Activated CD4-positive, alpha-beta T cell treated with anti-CD3 and anti-CD28 coated beads, Interleukin-2, Interleukin-4, amounts not matched to agents 100 ng/mL and 50 ng/mL, durations not matched to agents 16 hours and 8 hours (primary cell): ENCODE results near the gene LYSMD1.
"Not testable (repeated sequence)": the region's sequence is repeated elsewhere in the genome, so short reads cannot be mapped to it uniquely, and the experiment has no call there.

ENCODE experiments used
- DNase-seq: peaks from one replicate; pipeline ENCODE4 v3.0.0-alpha.2; 2020; ENCODE audit warnings: low spot score

Gene LYSMD1, protein sequence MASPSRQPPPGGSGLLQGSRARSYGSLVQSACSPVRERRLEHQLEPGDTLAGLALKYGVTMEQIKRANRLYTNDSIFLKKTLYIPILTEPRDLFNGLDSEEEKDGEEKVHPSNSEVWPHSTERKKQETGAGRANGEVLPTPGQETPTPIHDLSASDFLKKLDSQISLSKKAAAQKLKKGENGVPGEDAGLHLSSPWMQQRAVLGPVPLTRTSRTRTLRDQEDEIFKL

DNA sequence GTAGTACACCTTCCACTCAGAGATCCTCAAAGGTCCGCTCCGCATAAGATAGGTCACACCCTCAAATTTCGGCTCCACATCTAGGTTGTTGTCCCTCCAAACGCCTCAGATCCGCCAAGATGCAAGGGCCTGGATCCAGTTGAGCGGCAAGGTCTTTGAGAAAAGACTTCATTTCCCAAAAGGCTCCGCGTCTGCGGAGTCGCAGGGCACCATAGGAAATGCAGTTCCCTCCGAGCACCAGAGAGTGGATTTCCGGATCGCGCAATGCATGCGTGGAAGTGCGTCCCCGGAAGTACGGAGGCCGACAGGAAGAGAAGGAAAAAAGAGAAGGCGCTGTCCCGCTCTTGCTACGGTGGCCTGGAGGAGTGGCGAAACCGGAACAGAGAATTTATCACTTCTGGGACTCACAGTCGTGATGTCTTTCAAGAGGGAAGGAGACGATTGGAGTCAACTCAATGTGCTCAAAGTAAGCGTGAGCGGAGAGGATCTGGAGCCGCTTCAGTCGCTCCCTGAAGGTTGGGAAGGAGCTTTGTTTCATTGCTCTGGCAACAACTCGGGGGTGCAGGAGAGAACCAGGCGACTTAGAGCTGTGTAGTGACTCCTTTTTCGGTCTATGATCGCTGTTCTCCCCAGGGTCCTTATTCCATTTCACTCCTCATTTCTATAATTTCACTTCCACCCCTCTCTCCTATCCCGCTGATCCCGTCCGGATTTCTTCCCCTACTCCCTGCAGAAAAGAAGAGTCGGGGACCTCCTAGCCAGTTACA, at the start of gene LYSMD1, which contains the start of gene SCNM1:
Gene LYSMD1, minus strand, starts transcription at position 165 of the 767 bp plus-strand sequence. CDS start 644 bp downstream, outside the sequence.
Gene SCNM1, plus strand, starts transcription at position 407 of the 767 bp plus-strand sequence. Its CDS starts 9 bp downstream, at position 416.
- DNase-seq: peak; percentile 98

DNA sequence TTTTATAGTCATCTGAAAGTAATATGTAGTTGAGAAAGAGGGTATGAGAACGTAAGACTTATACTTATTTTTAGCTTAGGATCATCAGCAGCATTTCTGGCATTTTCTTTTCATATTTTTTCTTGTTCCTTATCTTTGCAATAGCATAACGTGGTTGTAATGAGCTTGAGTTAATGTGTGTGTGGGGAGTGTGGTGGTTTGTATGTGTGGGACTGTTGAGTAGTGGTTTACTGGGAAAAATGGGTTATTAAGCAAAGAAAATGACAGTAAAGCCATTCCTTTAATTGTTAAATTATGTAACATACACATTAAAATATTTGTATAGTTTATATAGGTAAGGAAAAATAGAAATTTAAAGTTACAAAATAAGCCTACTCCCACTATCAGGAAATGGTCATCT, 47.9 kb upstream of the LYSMD1 start:
- DNase-seq: no peak

DNA sequence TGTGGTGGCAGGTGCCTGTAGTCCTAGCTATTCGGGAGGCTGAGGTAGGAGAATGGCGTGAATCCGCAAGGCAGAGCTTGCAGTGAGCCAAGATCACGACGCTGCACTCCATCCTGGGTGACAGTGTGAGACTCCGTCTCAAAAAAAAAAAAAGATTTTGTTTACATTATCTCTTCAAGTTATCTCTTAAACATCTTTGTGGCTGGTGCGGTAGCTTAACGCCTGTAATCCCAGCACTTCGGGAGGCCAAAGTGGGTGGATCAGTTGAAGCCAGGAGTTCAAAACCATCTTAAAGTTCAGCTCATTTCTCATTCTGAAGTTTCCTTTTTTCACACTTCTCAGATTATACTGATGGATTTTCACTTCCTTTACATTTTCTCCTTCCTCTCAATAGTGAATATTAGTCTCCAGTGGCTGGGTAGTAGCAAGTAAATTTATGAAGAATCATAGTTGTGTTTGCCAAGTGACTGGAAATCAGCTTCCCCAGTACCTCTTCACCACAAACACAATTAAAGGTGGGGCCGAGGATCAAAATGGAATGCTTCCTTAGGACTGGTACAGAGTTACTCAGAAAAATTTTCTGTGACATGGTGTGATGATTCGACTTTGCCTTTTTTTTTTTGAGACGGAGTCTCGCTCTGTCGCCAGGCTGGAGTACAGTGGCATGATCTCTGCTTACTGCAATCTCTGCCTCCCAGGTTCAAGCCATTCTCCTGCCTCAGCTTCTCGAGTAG, 46.4 kb upstream of the LYSMD1 start:
- DNase-seq: peak; percentile 18

DNA sequence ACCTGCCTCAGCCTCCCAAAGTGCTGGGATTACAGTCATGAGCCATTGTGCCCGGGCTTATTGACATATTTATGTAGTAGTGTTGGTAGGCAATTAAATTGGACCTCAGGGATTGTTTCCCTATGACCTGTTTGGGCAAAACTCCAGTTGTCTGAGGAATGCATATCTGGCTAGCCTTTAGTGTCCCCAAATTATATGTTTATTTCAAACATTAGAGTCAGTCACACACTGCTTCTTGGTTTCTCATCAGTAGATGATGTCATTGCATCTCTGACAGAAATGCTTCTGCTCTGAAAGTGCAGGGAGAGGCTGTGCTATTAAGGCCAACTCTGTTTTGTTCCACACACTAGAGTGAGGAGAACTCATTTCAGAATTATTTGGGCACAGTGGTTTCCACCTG, 45.1 kb upstream of the LYSMD1 start:
- DNase-seq: no peak

DNA sequence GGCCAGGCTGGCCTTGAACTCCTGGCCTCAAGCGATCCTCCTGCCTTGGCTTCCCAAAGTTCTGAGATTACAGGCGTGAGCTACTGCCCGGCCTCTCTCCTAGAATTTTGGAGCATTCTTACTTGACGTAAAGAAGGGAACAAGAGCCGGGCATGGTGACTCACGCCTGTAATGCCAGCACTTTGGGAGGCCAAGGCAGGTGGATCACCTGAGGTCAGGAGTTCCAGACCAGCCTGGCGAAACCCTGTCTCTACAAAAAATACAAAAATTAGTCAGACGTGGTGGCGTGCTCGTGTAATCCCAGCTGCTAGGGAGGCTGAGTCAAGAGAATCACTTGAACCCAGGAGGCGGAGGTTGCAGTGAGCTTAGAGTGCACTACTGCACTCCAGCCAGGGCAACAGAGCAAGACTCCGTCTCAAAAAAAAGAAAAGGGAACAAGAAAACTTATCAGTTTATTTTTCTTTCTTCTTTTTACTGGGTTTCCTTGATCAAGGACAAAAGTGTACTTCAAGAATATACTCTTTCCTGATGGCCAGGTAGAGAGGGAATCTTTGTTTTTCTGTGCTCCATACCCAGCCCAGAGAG, 39.8 kb upstream of the LYSMD1 start:
- DNase-seq: not testable (repeated sequence)

DNA sequence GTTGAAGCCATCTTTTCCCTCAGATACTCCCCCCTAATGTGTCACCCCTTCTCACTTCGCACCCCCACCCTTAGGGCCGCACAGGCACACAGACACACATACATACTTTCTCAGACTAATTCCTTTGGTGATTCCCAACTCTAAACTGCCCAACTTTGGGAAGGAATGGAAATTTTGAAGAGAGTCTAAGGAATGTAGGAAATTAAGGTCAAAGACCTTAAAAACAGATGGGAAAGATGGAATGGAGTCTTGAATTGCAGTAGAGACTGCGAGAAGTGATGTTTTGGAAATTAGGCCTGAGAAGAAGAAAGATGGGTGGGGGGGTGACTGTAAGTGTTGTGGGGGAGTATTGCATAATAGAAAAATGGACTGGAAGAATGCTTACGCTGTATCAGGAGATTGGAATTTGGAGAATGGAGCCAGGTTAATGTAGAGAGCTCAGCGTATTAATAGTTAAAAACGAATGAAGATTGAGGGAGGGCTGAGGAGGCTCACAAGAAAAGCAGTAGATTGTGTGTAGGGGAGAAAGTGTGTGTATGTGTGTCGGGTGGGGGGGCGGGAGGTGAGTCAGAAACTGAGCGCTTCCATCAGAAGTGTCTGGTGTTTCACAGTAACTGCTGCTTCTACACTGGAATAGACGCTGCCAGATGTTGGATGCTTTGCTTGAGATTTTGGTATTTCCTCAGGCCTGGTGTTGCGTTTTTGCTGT, 34.3 kb upstream of the LYSMD1 start:
- DNase-seq: peak; percentile 15

DNA sequence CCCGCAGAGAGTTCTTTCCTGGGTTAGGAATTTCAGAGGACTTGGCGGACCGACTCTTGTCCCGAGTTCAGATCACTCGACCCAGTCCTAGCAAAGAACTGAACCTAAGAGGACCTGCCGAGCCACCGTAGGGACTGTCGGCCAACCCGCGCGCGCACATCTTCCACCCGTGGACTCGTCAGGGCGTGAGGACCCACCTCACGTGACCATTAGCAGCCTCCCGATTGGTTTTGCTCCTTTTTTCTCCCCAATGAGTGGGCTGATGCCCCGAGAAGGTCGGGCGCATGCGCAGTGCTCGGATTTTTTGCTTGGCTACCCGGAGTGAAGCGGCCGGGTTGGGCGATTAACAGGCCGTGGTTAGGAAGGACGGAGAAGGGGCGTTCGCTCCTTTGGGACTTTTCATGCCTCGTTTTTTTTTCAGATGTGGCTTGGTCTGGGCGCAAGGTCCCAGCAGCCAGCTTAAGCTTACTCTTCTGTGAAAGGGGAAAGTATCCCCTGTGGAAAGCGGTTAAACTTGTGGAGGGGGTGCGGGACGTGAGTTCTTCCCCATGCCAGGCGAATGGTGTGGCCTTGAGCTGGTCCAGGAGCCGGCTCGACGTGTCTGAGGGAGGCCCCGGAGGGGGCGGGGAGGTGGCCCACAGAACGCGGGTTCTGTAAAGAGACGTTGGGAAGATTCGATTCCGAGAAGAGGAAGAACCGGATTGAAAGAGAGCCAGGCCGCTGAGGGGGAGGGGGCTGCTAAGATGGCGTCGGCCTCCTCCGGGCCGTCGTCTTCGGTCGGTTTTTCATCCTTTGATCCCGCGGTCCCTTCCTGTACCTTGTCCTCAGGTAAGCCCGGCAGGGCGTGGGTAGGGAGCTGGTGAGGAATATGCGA, 32.8 kb upstream of the LYSMD1 start, which contains the start of gene PIP5K1A:
Gene PIP5K1A, plus strand, starts transcription at position 299 of the 874 bp plus-strand sequence. Its CDS starts 445 bp downstream, at position 744.
- DNase-seq: peak; percentile 99

DNA sequence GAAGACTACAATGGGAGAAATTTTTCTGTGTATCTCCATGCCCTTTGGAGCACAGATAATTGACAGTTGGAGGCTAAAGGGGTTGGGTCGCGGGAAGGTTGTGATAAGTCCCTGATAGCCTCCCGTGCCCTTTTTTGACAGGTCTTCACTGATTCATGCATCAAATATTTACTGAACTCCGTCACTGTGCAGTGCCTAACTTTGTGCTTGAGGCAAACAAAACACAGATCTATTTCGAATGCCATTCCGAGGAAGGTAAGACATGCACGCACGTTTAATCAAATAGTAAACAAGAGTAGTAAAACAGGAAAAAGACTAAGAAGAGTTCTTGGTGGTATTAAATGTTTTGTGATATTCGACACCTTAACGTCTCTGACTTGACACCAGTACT, 32.2 kb upstream of the LYSMD1 start:
- DNase-seq: peak; percentile 4

DNA sequence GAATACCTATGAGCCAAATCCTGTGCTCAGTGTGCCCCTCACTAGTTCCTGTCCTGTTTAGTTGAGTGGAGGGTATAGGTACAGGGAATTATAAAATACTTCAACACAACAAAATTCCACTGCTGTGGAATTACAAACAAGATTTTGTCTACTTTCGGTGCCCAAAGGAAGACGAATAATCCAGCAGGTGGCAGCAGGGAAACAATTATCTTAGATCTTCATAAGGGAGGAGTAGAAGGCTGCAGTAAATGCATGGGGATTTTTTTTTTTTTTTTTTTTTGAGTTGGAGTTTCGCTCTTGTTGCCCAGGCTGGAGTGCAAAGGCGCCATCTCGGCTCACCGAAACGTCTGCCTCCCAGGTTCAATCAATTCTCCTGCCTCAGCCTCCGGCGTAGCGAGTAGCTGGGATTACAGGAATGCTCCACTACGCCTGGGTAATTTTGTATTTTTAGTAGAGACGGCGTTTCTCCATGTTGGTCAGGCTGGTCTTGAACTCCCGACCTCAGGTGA, 30.6 kb upstream of the LYSMD1 start:
- DNase-seq: peak; percentile 70

DNA sequence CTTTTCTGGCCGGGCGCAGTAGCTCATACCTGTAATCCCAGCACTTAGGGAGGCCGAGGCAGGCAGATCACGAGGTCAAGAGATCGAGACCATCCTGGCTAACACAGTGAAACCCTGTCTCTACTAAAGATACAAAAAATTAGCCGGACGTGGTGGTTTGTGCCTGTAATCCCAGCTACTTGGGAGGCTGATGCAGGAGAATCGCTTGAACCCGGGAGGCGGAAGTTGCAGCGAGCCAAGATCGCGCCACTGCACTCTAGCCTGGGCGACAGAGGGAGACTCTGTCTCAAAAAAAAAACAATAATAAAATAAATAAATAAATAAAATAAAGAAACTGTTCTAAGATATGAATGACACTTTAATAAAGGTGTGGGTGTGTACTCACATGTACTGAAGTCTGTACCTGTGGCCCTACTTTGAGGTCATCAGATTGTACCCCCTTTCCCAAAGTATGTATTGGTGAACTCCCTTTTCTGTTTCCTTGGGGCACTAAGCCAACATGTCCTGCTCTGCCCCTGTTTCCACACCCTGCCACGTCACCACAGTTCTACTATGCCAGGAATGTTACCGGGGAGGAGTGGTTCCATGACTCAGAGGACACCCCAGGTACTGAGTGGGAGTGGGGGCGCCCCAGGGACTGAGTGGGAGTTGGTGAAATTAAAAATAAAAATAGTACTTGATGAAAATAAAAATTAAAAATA, 29.3 kb upstream of the LYSMD1 start:
- not testable (repeated sequence) for DNase-seq

DNA sequence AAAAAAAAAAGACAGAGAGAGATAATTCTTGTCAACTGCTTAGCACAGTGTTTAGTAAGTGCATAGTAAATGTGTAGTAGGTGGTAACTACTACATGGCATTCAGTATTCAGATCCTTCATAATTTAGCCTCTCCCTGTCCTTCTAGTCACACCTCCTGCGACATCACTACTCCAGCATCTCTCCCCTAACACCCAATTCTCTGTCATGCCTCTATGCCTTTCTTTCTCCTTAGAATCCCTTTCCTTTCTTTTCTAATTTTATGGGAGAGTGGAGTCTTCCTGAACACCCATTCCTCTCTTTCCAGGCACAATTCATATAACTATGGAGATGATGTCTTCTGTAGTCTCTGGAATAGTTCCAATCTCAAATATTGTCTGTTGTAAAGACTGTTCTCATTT, 28.2 kb upstream of the LYSMD1 start:
- no peak for DNase-seq

DNA sequence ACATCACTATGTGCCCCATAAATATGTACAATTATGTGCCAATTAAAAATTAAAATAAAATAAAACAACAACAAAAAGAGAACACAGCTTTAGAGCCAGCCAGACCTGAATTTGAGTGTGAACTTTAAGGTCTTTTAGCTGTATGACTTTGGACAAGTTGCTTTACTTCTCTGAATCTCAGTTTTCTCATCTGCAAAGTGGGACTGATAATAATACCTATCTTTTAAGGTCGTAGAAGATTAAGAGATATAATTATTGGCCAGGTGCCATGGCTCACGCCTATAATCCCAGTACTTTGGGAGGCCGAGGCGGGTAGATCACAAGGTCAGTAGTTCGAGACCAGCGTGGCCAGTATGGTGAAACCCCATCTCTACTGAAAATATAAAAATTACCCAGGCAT, 27.6 kb upstream of the LYSMD1 start:
- no peak for DNase-seq

DNA sequence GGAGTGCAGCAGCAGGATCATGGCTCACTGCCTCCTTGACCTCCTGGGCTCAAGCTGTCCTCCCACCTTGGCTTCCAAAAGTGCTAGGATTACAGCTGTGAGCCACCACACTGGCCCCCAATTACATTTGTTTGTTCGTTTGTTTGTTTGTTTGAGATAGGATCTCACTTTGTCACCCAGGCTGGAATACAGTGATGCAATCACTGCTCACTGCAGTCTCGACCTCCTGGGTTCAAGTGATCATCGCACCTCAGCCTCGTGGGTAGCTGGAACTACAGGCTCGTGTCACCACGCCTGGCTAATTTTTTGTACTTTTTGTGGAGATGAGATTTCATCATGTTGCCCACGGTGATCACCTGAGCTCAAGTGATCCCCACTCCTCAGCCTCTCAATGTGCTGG, 26.3 kb upstream of the LYSMD1 start:
- no peak for DNase-seq

DNA sequence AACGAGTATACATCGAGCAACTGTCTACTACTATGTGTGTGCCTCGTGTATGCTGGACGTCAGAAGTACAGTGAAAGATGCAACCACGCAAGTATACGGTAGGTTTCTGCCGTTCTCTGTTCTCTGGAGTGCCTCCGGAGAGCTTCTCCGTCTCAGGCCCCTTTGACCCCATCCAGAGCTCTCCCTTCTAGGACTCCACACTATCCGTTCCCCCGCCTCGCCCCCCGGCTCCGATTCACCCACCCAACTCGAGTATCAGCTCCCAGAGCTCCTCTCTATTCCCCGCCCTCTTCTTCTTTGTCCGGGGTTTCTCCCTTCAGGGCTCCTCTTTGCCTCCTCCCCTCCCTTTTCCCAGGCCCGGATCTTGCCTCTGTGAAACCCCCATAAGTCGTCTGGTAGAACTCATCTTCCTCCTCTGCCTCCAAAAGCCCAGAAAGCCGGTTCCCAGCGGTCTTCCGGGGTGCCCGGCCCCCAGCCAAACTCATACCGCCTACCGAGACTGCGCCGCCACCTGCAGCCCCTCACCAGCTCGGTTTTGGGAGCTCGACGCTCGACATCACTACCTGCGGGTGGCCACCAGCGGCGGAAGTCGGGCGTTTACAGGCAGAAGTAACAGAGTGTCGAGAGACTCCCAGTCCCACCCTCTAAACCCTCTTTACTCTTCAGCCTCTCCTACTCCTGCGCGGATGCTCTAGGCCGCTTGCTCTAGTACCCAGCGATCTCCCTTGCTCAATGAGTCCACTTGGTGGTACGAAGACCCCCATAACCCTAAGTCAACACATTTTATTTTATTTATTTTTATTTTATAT, 24.1 kb upstream of the LYSMD1 start, which contains the start of gene VPS72:
Gene VPS72, minus strand, starts transcription at position 561 of the 809 bp plus-strand sequence. Its CDS starts 76 bp downstream, at position 485.
- DNase-seq: peak; percentile 91

DNA sequence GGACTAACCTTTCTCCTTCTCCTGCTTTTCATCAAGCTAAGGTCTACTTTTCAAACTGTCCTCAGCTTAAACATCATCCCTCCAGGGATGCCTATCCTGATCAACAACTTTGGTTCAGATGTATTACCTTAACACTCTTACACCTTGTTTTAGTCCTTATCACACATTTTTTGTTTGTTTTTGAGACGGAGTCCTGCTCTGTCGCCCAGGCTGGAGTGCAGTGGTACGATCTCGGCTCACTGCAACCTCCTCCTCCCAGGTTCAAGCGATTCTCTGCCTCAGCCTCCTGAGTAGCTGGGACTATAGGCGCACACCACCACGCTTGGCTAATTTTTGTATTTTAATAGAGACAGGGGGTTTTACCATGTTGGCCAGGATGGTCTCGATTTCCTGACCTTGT, 23.0 kb upstream of the LYSMD1 start:
- not testable (repeated sequence) for DNase-seq

DNA sequence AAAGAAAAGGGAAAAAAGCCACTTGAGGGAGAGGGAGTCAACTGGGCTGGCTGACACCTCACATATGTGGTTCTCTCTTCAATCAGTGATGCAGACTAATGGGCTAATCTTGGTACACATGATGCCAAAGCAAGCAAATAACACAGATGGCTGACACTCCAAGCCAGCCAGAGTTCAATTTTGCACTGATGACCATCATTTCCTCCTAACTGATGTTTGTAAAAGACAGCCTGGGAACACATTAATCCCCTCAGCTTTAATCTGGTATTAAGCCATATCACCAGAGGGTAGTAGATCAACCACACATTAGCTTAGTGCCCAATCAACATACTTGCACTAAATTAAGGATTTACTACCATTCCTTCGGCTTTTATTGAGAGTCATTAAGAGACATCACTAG, 21.5 kb upstream of the LYSMD1 start:
- DNase-seq: no peak

DNA sequence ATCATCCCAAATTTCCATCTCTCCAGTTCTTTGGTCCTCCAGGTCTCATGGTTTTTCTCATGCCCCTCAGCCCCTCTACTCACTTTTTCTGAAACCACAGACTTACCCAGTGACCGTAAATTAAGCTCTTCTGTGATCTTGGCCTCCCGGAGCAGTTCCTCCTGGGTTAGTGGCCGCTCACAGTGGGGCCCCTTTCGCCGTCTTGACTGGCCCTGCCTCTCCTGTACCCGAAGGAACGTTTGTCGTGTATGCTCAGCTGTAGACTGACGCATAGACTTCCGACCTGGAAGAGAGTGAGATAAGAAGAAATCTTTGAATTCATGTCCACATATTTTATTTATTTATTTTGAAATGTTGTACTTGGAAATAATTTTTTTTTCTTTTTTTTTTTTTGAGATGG, 18.5 kb upstream of the LYSMD1 start:
- no peak for DNase-seq

DNA sequence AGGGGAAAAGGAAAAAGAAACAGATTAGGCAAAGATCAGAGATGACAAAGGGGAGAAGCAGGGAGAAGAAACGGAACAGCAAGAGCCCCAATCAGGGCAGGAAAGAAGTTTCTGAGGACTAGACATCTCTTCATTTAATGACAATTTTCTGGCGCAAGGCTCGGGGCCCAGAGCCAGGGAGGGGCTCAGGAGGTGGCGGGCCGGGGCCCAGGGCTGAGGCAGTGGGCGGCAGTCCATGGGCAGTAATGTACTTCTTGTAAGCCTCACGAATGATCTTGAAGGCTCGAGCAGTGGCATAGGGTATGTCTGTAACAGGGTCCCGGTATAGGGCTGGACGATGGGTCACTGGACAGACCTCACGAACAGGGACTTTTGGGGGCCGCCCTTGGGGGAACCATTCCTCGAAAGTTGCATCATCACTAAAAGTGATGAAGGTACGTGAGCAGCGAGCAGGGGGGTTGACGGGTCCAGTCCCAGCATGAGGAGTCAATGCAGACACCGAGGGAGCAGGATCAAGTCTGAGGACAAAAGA, 10.9 kb upstream of the LYSMD1 start:
- DNase-seq: no peak
